ELF-1 (cell line): Measurements from ENCODE around the gene ADAM19.

Source experiments
- DNase-seq: peaks from one replicate; pipeline ENCODE4 v3.0.0-alpha.2; 2016; ENCODE audit warnings: low read depth, low spot score

Gene ADAM19

GRCh38 chr5:157563929-157564716 is 11.5 kb downstream of the ADAM19 start:
- no peak for DNase-seq

GRCh38 chr5:157563373-157563928 is 12.1 kb downstream of the ADAM19 start:
- no peak for DNase-seq

GRCh38 chr5:157562111-157562581 is 13.4 kb downstream of the ADAM19 start:
- peak; percentile 58 for DNase-seq

GRCh38 chr5:157561110-157561509 is 14.5 kb downstream of the ADAM19 start:
- DNase-seq, result no peak

GRCh38 chr5:157559301-157559700 is 16.3 kb downstream of the ADAM19 start:
- DNase-seq, result no peak

GRCh38 chr5:157558681-157559080 is 16.9 kb downstream of the ADAM19 start:
- DNase-seq, result no peak

GRCh38 chr5:157558041-157558595 is 17.5 kb downstream of the ADAM19 start:
- DNase-seq, result no peak

- no peak for DNase-seq
Measured at GRCh38 chr5:157556615-157557418, 18.8 kb downstream of the ADAM19 start.

- no peak for DNase-seq
Measured at GRCh38 chr5:157555037-157555640, 20.4 kb downstream of the ADAM19 start.

GRCh38 chr5:157554179-157555036 is 21.2 kb downstream of the ADAM19 start:
- no peak for DNase-seq

- DNase-seq, result no peak
Measured at GRCh38 chr5:157552650-157553049, 22.9 kb downstream of the ADAM19 start.

GRCh38 chr5:157550663-157551062 is 24.9 kb downstream of the ADAM19 start:
- no peak for DNase-seq

- DNase-seq, result no peak
Measured at GRCh38 chr5:157549954-157550549, 25.5 kb downstream of the ADAM19 start.

- DNase-seq, result no peak
Measured at GRCh38 chr5:157549283-157549629, 26.3 kb downstream of the ADAM19 start.

- no peak for DNase-seq
Measured at GRCh38 chr5:157548513-157549282, 26.9 kb downstream of the ADAM19 start.

- no peak for DNase-seq
Measured at GRCh38 chr5:157547941-157548512, 27.5 kb downstream of the ADAM19 start.

GRCh38 chr5:157546456-157547100 is 29.0 kb downstream of the ADAM19 start:
- peak; percentile 33 for DNase-seq

GRCh38 chr5:157545610-157546310 is 29.8 kb downstream of the ADAM19 start:
- DNase-seq, result no peak
